Renal cortical epithelial cell (primary cell): ENCODE measurements around the gene GALNT7. TPM values are rescaled to one million over a fixed set of nuclear protein-coding genes. Genes with fewer than 3 reads are reported as not detected.
A peak's percentile ranks its signal among the peaks of the same experiment; 100 is the strongest.
"Not testable (repeated sequence)": the region's sequence is repeated elsewhere in the genome, so short reads cannot be mapped to it uniquely, and the experiment has no call there.

Experiments
- DNase-seq: peaks from one replicate; pipeline ENCODE4 v3.0.0-alpha.2; 2011; ENCODE audit warnings: low read depth
- total RNA-seq: library from RNA; depleted of rRNA; stranded (reverse); fragments of >200 nt; gene quantifications from 2 replicates; pipeline ENCODE4 v1.2.3, GENCODE V29; 2014

The GALNT7 gene
- total RNA-seq, 1 donor from 2014 or later, result 86.4 TPM

DNA sequence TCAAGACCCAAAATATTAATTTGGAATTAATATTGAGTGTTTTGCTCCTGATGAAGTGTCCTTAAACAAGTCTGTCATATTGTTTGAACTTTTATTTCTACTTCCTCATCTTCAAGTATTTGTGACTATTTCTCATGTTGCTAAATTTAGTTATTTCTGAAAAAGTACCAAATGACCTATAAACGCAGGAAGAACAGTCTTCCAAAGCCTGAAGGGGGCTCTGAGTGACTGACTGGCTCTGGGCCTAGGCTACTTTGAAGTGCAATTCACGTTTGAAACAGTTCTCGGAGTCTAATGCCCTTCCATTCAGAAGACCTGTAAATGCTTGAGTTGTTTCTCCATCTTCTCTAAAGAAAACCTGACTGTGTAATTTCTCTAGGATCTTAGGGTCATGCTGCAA lies 26.5 kb downstream of the GALNT7 start:
- no peak for DNase-seq

DNA sequence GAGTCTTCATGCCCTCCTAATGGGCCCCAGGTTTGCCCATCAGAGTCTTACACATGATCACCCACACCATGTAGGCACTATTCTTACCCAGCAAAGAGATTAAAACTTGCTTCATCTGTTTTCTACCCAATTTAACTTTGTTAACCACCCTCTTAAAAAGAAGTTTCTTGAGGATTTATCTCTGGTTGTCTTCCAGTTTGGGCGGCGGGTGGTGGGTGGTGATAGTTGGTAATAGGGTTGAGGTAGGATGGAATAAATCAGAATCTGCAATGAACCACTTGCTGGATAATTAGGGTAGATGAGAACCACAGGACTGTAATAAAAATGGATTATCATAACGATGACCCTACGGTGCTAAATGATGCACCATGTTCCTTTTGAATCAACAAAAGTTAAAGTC lies 30.9 kb downstream of the GALNT7 start:
- DNase-seq, result no peak

DNA sequence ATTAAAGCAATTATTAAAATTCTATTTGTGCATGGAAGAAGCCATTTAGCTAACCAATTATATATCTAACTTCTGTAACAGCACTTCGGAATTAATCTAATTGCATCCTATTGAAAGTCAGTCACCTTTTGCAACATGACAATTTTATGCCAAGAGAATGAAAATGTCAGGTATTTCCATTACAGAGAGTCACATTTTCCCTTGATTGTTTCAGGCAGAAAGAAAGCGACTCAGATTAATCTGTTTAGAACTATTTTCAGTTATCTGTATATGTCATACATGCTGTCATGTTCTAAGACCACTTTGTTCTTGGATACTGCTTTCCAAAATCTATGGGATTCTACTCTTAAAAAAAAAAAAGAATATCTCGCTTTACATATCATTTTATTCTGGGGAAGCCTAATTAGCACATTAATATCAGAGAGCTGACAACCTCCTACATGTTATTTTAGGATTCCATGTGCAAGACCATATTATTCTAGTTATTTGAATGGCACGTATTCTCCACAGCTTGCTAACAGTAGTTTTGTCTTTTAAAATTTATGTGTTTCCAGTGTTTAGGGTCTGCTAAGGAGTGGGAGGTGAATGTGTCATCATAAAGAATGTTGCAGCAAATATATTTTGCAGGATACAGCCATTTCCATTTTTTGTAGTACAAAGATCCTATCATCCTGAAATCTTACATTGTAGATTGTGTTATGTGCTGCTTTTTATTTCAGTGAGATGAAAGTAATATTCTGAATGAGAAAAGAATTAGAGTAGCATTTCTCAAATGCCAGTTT lies 31.7 kb downstream of the GALNT7 start:
- DNase-seq, result no peak

DNA sequence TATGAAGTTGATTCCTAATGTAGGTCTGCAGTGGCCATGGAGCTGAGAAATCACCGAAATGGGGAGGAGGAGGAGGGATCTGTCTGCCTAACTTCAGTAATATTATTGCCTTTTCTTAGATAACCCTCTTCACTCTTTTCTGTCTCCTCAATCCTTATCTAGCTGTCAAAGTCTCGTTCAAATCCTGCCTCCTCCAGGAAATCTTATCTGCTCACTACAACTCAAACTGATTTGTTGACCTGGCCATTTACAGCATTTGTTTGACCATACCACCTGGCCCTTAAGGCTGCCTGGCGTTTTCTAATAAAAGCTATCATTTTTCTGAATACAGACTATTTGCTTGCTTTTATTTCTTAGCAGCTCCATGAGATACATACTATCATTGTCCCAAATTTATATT lies 33.8 kb downstream of the GALNT7 start:
- no peak for DNase-seq

DNA sequence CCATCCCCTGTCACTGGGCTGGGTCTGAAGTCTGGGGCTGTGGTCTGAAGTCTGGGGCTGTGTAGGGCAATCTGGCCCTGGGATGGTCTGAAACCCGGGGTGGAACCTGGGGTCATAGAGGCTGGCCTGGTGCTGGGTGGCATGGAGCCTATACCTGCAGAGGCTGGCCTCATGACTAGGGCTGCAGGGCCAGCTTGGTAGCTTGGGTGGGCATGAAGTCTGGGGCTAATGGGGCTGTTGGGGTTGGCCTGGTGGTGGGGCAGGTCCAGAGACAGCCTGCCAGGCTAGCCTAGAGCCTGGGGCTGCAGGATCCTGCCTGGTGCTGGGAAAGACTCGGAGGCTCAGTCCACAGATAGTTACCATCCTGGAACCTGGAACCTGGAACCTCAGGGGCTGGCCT lies 37.0 kb downstream of the GALNT7 start:
- no peak for DNase-seq

DNA sequence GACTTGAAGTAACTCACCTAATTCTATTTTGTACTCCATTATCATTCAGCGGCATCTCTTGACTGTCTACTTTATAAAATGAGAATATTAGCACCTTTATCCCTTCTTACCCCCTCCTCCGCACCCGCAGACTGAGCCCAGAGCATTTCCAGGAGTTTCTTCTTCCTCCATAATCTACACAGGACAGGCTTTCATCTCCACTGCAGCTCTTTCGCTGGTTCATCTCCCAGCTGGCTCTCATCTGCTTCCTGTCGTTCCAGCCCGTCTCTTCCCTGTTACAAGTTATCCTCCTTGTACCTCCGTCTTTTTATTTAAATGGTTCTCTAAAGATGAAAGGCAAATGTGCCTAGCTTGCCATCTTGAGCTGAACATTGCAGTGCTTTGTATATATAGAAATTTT lies 39.8 kb downstream of the GALNT7 start:
- DNase-seq, result no peak

DNA sequence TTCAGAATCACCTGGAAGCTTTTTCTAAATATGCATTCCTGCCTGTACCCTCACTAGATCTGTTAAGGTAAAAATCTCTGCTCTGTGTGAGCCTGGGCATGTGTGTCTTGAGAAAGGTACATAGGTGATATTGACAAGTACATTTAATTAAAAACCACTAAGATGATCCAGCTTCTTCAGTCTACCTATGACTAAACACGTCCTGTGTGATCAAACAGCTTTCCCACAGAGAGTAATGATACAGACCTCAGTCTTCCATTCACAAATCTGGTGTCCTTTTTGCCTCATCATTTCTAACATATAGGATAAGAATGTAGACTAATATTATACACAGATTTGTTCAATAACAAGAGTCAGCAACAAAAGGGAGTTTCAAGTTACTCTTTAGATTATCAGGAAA lies 42.6 kb downstream of the GALNT7 start:
- DNase-seq, result no peak

DNA sequence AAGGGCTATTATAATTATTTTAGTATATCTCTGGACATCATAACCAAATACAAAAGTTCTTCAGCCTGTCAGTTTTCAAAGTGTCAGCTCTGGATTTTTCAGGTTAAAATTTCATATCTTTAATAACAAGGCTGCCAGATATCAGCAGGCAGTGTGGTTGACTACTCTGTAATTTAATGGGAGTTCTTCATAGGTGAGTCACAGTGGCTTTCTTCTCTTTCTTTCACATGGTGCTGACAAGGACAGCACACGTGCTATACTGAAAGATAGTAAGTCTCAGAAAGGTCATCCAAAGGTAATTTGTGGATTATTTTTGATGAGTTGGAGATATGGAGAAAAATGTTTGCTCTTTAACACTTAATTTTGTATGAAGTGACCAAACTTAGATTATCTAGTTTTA lies 43.2 kb downstream of the GALNT7 start:
- DNase-seq, result peak; percentile 83

DNA sequence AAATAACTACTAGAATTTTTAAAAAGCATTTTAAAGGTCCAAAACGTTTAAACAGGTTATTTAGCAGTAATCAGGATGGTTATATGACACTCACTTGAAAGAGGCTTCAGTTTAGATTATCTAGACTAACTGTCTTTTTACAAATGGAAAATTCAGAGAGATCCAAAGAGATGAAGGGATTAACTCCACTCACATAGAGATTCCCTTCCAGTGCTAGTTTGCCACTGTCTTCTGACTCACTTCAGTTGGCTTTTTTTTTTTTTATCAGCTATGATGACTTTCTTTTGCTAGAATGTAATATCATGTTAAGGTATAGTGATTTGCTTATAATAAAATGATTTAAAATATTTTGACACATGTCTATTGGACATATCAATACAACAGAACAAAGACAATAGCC lies 43.8 kb downstream of the GALNT7 start:
- no peak for DNase-seq

DNA sequence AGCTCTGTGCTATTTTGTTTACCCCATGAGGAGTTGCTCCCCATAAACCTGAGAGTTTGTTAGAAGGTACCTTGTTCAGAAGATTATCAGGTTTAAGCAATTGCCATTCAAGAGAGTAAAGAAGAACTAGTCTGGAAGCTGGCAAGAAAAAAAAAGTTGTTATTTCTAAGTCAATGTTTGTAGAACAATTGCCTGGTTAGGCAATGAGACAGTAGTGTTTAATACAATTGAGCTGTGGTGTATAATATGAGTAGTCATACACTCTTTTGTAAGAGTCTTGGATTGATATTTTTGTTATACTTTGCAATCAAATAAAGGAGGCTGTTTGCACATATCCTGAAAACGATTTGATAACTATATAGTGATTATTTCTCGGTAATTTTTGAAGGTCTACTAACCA lies 44.7 kb downstream of the GALNT7 start:
- peak; percentile 44 for DNase-seq

DNA sequence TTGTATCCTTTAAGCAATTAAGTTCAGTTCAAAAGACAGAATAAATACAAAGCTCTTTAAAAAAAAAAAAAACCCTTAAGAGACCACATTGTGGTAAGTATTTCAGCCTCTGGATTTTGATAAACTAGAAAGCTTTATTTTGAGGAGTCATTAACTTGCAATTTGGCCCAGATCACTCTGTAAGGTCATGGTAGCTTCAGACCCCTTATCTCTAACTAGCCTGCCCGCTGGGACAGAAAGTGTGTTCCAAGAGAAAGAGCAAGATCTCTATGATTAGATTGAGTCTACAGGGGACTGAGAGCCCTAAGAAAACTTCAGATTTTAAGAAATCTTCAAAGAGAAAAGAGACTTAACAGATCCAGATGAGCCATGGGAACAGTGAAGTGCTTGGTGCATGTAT lies 45.6 kb downstream of the GALNT7 start:
- DNase-seq, result no peak

DNA sequence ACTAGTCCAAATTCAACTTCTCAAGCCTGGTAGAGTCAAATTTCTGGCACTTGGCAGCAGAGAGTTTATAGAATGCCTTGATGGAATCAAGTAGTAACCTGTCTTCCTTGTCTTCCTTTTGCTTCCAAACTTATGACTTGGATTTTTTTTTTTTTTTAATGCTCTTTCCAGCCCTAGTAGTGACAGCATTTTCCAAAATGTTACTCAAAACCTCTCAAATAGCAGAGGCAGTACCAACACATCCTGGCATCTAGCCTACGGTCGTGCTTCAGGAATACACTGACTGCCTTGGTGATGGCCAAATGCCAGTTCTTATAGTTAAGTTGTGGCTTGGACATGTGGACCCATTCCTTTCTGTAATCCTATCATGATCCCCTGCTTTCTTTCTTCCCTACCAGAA lies 46.0 kb downstream of the GALNT7 start:
- DNase-seq, result peak; percentile 45

DNA sequence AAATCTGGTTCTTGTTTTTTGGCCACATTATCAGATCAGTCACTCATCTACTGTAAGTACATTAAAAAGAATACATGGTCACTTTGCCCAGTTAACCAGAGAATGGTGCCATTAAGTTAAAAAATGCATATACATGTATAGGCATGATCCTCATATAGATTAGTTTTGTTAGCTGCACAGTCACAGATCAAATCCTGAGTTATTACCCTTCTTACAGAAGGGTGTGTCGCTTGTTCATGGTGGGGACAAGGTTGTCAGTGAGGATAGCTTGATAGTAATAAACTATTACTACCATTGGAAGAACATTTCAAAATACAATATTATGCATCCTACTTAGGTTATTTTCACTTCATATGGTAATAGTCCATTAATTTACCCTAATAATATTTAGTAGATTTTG lies 48.5 kb downstream of the GALNT7 start:
- DNase-seq, result no peak

DNA sequence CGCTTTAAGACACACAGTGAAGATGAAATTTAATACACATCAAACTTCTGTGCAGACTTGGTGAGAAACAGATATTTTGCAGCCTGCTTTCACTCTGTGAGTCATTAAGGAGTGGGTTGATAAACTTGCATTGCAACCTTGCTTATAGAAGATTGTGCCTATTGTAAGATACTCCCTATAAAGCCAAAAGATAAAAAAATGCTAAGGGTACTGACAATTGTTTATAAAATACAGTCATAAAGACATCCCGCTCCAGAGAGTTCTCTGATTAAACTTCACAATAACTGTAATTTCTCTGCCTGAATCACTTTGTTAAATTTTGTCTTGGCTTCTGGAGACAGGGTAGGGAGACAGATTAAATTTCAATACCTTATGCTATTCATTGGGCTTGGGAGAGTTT lies 49.1 kb downstream of the GALNT7 start:
- DNase-seq, result peak; percentile 41

DNA sequence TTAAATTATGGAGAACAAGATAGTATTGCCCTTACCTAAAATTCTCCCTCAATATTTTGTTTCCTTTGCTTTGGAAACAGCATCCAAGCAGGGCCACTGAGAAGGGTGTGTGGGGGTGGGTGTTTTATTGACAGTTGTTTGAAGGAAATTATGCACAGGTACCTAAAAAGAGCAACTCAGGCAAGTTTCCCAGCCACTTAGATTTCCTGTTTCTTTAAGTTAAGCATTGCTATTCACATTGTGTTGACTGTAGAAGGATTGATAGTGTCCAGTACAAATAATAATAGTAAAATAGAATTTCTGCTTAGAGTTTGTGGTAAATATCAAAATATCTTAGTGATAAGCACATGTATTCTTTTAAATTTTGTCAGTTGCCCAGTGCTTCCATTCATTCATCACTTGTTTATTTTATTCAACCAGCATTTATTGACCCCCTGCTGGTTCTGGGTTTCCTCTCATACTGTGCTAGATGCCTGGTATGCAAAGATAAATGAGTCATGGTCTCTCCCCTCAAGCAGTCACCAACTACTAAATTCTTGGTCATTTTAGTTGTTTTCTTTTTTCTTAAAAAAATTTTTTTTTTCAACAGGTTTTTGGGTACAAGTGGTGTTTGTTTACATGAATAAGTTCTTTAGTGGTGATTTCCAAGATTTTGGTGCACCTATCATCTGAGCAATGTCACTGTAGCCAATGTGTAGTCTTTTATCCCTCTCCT lies 50.0 kb downstream of the GALNT7 start:
- DNase-seq, result peak; percentile 82

DNA sequence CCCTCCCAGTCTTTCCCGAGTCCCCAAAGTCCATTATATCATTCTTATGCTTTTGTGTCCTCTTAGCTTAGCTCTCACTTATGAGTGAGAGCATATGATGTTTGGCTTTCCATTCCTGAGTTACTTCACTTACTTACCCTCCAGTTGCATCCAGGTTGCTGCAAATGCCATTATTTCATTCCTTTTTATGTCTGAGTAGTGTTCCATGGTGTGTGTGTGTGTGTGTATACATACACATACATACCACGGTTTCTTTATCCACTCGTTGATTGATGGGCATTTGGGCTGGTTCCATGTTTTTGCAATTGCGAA lies 50.5 kb downstream of the GALNT7 start:
- not testable (repeated sequence) for DNase-seq

DNA sequence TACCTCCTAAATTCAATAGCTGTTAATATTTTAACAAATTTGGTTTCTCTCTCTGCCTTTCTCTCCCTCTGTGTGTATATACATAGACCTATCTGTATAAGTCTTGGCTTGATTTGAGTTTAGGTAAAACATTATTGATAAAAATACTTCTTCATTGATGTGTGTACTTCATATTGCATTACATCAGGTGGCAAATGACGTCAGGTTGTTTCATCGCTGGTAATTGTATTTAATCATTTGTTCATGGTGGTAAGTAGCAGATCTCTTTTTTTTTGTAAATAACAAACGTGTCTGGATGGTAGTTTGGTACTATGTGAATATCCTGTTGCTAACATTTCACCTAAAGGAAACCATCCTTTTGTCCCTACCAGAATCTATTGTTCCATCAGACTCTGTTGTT lies 55.1 kb downstream of the GALNT7 start:
- no peak for DNase-seq

DNA sequence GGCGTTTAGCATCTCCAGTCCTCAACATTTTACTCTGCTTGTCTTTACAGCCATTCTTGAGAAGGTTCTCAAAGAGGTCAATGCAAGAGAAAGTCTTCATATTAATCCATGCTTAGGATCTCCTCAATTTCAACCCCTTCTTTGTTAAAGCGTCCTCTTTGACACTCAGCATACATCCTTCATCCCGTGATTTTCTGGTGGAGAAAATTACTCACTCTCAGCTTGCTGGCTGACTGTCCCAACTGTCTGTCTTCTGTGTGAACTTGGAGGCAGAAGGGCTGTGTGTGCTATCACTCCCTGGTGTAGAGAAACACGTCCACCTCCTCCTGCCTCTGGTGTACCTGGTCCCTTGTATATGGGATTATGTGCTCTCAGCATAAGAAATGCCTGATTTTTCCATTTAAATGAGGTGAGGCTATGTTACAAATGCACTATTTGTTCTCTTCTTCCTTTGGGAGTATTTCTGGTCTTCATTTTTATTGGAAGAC lies 57.8 kb downstream of the GALNT7 start:
- no peak for DNase-seq

DNA sequence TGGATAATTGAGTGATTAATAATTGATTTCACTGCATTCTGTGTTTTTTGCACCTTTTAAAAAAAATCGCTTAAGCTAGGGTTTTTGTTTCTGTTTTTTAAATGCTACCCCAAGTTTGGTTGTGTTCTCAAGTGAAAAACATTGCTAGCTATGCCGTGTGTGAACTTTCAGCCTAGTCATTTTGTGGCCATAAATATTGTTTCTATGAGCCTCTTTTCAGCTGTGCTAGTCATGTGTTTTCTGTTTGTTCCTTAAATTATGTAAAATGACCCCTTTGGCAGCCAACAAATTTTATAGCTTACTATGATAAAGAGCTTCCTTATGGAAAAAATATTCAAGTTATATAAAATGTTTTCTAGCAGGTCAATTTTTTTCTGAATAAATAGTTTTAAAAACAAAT lies 59.1 kb downstream of the GALNT7 start:
- DNase-seq, result no peak

DNA sequence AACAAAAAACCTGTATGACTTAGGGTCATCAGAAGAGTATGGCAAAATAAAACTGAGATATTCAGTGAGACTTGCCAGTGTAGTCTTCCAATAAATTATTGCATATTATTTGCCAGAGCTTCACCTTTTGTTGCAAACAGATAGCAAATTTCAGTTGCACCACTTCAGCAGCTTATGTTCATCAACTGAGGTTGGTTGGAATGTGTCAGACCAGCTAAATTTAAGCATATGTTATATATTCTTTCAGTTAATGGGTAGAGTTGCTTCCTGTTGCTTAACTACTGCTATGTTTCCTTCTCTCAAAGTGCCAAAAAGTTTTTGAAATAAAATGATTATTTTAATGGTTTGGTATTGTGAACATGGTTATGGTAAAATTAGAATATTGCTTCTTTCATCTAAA lies 61.5 kb downstream of the GALNT7 start:
- DNase-seq, result no peak

DNA sequence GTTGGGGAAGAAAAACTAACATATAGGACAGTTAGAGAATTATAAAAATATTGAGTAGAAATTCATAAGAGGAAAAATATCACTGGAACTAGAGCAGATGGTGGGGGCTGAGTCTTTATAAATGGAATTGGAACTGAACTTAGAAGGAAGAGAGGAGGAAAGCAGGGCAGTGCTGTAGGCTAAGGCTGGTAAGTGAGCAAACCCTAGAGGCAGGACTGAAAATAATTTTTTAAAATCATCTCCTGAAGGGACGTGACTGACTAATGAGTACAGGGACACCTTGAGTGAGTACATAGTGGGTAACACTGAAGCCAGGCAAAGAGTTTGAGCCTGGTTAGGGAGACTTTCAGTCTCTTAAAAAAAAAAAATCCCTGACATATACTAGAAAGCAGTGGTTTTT lies 63.3 kb downstream of the GALNT7 start:
- DNase-seq, result no peak

DNA sequence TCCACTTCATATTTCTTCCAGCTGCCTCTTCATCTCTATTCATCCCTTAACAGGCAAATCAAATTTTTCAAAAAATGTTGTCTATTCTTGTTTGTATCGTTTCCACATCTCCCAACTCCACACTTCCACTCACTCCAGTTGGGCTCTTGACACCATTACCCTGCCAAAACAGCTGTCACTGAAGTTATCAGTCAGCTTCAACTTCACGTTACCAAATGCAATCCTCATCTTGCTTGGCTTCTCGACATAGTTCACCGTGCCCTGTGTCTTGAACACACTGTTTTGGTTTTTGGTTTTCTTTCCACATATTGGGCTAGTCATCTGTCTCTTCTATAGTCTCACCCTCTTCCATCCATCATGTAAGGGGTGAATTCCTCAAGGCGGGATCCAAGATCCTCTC lies 65.2 kb downstream of the GALNT7 start:
- DNase-seq, result no peak

DNA sequence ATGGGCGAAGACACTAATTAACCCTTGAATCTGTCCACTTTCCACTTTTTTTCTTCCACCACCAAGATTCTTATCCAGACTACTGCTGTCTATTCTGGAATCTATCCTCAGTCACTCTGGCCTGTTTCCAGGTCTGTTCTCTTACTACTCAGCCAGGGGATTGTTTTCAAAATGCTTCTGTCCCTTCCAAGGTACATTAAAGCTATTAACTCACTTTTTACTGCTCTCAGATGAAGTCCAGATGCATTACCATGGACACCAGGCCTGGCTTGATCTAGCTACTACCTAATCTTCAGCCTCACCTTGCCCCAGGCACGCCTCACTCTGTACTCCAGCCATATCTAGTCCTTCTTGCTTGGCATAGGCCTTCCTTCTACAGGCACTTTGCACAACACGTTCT lies 66.4 kb downstream of the GALNT7 start:
- no peak for DNase-seq

DNA sequence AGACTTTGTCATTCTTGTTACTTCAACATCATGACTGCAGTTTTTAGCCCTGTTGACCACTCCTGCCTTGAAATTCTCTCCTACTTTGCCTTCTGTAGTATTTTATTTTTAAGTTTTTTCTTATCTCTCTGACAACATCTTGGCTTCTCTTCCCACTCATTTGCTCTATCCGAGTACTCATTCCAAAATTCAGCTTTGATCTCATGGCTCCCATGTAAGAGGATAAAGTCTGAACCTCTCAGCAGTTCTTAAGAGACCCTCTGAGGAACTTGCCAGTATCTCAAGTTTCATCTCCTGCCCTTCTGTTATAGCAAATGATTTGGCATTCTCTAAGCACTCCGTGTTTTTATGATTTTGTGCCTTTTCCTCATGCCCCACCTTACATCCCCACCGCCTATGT lies 67.7 kb downstream of the GALNT7 start:
- no peak for DNase-seq
